Left forelimb (tissue), 1 donor: Measurements from ENCODE around the gene CD2AP.
"Not testable (repeated sequence)": the region's sequence is repeated elsewhere in the genome, so short reads cannot be mapped to it uniquely, and the experiment has no call there.

Experiments
- DNase-seq: peaks from one replicate; pipeline ENCODE4 v3.0.0-alpha.2; 2018; ENCODE audit warnings: low spot score

The CD2AP gene

DNA sequence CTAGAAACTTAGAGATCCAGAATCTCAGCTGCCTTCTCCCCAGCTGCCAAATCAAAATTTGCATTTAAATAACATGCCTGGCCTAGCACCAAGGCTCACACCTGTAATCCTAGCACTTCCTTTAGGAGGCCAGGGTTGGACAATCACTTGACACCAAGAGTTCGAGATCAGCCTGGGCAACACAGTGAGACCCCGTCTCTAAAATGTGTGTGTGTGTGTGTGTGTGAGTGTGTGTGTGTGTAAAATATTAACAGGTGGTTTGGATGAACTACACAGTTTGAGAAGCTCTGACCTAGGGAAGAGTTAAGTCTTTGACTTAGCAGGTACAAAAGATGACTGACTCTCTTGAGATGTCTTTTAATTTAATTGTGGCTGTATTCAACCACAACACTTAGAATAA is 20.2 kb upstream of the CD2AP start:
- no peak for DNase-seq

- DNase-seq, result no peak
Observed at GRCh38 chr6:47464052-47464451, 13.5 kb upstream of the CD2AP start.

- DNase-seq, result no peak
Observed at GRCh38 chr6:47465117-47465516, 12.5 kb upstream of the CD2AP start.

DNA sequence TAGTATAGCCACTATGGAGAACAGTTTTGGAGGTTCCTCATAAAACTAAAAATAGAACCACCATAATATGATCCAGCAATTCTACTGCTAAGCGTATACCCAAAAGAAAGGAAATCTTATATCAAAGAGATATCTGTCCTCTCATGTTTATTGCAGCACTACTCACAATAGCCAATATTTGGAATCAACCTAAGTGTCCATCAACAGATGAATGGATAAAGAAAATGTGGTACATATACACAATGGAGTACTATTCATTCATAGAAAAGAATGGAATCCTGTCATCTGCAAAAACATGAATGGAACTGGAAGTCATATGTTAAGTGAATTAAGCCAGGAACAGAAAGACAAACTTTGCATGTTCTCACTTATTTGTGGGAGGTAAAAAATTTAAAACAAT is 5.7 kb upstream of the CD2AP start:
- no peak for DNase-seq

DNA sequence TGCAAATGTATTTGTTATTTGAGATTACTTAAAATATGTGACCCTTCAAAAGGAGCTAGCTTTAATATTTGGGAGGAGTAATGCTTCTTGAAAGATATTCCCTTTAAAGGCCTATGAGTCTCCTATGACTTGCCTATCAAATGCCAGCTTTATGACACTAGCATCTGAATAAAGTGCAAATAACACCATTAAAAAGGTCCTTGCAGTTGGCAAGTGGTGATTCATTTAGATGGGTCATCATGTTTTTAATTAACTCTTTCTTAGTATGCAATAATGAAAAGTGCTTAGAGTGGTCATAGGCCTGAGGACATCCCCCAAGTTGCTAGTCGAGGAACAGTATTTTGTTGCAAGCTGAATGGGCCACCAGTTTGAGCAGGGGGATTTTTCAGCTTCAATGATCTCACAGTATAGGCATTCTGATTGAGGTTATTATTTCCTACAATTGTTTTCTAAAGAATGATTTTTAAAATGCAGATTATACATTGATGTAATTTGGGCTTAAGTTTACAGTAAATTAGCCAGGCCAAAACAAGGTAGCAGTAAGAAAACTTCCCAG is 3.7 kb upstream of the CD2AP start:
- no peak for DNase-seq

- no peak for DNase-seq
Observed at GRCh38 chr6:47475319-47475816, 2.2 kb upstream of the CD2AP start.

GRCh38 chr6:47476781-47477496 is 650 bp upstream of the CD2AP start:
- no peak for DNase-seq

GRCh38 chr6:47478233-47479139 is 897 bp downstream of the CD2AP start:
- DNase-seq, result no peak

DNA sequence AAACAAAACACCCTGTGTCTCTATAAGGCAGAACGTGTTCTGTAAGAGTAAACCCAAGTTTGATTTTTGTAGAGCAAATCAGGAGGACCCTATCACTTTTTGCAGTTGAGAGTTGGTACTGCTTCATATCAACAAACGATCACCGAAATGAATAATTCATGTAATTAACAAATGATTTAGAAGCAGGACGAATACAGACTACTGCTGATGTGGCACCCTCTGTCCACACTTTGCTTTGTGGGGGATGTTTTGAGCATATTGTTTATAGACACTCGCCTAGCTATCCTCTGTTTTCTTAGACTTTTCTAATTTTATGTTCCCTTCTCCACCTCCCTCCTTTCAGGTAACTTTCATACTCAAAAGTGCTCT is 1.5 kb downstream of the CD2AP start:
- no peak for DNase-seq

DNA sequence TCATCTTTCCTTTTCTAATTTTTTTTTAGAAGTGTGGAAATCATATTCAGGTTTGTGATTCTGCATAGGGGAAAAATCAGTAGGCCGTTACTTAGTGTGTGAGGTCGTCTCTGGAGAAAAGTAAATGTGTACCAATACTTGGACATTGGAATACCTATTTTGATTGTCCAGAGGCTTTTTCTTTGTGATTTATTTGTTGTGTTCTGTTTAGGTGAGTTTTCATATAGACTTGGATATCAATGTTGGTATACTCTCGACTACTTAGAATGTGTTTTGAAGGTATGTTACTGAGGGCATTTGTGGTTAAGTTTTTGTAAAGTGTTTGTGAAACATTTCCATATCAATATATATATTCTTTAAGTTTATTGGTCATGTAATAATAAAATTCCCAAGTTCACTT is 2.3 kb downstream of the CD2AP start:
- DNase-seq, result no peak

- DNase-seq, result not testable (repeated sequence)
Observed at GRCh38 chr6:47481213-47481612, 3.6 kb downstream of the CD2AP start.

DNA sequence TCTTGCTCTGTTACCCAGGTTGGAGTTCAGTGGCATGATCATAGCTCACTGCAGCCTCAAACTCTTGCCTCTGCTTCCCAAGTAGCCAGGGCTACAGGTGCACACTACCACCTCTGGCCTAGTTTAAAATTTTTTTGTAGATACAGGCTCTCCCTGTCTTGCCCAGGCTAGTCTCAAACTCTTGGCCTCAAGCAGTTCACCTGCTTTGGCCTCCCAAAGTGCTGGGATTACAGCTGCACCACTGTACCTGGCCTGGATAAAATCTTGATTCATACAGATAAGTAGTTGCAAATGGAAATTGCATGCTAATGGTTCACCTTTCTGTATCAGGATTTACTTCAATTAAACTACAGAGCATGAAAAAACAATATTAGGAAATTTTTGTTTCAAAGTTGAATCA is 4.2 kb downstream of the CD2AP start:
- no peak for DNase-seq

- no peak for DNase-seq
Observed at GRCh38 chr6:47483516-47483852, 5.9 kb downstream of the CD2AP start.

DNA sequence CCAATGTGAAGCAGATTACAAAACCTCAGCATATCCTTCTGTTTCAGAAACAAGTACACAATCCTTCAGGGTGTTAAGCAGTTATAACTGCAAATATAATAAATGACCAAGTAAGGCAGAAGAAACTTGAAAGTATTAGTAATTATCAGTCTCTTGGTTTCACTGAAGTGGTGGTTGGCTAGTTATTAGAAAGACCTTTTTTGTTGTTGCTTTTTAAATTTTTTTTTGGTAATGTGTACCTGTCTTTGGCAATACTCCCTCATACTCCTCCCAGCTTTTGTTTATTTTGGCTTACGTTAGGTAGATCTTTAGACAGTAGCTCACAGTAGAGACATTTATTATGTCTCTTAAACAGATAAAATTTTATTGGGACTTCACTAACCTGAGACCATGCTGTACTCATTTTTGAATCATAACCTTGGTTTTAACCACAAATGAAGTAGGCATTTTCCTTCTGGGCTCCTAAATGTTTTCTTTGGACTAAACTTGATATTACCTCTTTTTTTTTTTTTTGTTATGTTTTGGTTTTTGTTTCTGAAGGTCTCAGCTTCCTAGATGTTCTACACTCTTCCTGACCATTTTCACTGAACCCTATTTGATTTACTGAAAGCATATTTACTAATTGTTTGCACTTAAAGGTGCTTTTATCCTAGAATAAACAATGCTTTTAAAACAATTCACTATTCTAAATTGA is 6.4 kb downstream of the CD2AP start:
- no peak for DNase-seq

DNA sequence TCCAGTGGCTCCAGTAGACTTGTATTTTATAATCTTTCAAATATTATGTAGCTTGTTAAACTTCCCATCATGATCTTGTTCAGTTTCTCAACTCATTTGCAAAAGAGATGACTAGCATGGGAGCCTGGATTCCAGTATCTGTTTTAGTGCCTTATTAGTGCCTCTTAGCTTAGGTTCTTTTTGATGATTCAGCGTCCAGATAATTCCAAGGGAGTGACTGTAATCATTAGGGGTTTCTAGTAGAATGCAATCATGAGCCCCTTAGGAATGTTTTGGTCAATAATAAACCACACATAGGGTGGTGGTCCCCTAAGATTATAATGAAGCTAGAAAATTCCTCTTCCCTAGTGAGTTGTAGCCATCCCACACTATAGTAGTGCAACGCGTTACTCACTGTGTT is 7.0 kb downstream of the CD2AP start:
- no peak for DNase-seq

- DNase-seq, result no peak
Observed at GRCh38 chr6:47485083-47485482, 7.5 kb downstream of the CD2AP start.

- DNase-seq, result no peak
Observed at GRCh38 chr6:47485491-47486135, 8.0 kb downstream of the CD2AP start.

GRCh38 chr6:47489995-47490394 is 12.4 kb downstream of the CD2AP start:
- no peak for DNase-seq

DNA sequence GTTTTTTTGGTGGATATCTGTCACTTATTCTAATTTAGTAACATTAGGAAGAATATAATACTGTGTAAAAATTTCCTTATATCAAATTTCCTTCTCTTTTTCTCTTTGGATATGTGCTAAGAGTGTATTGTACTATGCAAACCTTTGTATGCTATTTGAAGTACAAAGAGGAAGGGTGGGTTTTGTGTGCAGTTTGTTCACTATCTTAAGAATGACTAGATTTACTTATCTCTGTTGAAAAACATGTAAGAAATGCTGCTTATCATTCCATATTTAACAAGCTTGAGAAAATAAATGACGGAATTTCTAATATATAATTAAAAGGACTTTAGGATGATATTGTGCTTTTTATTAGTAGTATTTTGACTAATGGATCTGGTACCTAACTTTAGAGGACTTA is 13.1 kb downstream of the CD2AP start:
- DNase-seq, result no peak

GRCh38 chr6:47492355-47492754 is 14.8 kb downstream of the CD2AP start:
- no peak for DNase-seq

DNA sequence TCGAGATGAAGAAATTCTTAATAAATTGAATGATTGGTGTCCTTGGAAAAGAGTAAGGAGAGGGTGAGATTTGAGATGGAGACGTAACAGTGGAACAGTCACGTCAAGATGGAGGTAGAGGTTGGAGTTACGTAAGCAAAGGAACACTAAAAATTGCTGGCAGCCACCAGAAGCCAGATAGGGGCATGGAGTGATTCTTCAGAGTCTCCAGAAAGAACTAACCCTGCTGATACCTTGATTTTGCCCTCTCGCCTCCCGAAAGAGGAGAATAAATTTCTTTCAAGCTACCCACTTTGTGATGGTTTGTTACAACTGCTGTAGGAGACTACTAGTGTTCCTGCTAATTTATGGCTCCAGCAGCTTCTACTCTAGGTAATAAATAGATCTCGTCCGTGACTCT is 17.6 kb downstream of the CD2AP start:
- DNase-seq, result no peak

DNA sequence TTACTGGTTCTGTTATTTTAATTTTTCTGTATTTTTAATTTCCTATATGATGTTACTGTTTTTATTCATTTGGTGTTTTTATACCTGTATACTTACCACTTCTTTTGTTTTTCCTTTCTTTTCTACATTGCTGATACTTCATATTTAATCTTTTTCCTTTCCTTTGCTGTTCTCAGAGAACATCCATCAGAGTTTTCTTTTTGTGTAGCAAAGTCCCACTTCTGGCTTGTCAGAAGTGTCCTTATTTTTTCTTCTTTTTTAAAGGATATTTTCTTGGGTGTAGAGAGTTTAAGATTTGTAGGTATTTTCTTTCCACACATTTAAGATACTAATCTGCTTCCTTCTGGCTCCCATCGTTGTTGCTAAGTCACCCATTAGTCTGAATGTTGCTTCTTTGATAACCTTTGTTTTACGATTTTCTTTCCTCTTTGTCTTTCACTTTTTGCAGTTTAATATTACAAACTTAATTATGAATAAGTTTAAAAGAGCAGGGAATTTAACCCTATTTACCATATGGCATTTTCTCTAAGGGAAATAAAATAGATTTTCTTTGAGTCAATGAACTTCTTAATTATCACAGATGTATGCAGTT is 18.5 kb downstream of the CD2AP start:
- no peak for DNase-seq
